GM15510 (cell line): ENCODE measurements around the gene KRT36.

Source experiments
- POLR2A ChIP-seq: IDR thresholded peaks from 3 replicates; pipeline ENCODE4 v1.6.1; 2011; ENCODE audit warnings: borderline replicate concordance; ENCODE audit not compliant: insufficient read length; ENCODE audit errors: extremely low read depth

The KRT36 gene

DNA sequence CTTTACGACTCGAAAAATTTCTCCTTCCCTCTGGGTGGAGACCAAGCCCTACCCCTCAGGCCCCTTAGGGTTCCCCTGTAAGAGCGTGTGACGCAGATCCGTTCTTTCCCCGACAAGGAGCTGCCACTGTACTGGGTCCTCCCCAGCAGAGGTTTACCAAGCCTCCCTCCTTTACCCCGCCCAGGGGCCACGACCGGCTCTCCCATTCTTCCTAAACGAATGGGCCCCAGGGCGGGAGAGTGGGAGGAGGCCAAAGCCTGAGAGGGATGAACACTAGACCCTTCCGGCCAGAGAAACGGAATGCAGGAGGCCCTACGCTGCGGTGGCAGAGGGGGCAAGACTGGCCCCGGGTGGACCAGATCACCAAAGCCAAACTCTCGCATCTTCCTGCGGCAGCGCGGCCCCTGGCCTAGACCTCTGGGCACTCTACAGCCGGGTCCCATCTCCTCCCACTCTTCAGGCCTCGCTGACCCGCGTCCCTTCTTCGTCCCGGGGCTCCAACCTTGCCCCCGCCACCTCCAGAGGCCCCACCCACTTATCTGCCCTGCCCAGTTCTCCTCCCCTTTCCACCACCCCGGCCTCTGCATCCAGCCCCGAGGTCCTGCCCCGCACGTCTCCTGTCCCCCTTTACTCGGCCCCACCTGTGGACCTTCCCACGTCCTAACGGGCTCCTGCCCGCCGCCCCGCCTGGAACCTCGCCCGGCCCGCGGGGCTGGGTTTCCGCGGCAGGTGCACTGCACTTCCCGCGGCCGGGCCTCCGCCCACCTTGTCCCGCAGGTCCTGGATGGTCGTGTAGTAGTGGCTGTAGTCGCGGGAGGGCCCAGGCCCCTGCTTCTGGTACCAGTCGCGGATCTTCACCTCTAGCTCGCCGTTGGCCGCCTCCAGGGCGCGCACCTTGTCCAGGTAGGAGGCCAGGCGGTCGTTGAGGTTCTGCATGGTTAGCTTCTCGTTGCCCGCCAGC lies 37.6 kb upstream of the KRT36 start:
- no peak for TF ChIP-seq POLR2A

GRCh38 chr17:41524261-41524660 lies 34.6 kb upstream of the KRT36 start:
- no peak for TF ChIP-seq POLR2A

GRCh38 chr17:41523787-41524186 lies 34.1 kb upstream of the KRT36 start:
- no peak for TF ChIP-seq POLR2A

GRCh38 chr17:41523225-41523593 lies 33.5 kb upstream of the KRT36 start:
- TF ChIP-seq POLR2A: no peak

GRCh38 chr17:41522301-41523224 lies 32.9 kb upstream of the KRT36 start:
- no peak for TF ChIP-seq POLR2A

GRCh38 chr17:41521574-41522261 lies 32.0 kb upstream of the KRT36 start:
- TF ChIP-seq POLR2A: no peak

DNA sequence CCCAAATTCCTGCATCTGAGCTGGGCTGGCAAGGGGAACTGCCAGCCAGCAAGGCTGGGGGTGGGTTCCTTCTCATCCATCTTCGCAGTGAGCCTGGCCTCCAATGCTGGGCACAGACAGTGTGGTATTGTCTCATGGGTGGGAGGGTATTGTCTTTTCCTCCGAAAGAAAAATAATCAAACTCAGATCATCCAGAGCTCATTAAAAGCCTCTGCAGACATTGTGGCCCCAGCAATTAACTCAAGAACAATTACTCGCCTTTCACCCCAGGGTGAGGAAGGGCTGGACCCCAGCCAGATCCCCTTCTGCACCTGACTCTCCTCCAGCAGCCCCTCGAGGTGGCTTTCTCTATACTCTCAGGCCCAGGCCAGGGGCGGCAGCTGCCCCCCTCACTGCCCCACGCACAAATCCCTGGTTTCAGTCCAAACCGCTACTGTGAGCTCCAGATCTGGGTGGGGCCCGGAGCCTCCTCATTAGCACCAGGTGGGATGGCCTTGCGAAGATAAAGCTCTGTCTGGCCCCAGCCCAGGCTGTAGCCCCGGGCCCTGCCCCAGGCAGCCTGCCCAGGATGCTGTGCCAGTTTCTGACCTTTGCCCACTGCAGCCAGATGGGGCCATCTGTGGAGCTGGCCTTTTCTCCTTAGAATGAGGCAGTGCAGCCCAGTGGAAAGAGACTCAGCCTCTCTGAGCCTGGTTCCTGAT lies 31.3 kb upstream of the KRT36 start:
- TF ChIP-seq POLR2A: no peak

- TF ChIP-seq POLR2A: no peak
These were observed 30.0 kb upstream of the KRT36 start for GRCh38 chr17:41519501-41520224.

DNA sequence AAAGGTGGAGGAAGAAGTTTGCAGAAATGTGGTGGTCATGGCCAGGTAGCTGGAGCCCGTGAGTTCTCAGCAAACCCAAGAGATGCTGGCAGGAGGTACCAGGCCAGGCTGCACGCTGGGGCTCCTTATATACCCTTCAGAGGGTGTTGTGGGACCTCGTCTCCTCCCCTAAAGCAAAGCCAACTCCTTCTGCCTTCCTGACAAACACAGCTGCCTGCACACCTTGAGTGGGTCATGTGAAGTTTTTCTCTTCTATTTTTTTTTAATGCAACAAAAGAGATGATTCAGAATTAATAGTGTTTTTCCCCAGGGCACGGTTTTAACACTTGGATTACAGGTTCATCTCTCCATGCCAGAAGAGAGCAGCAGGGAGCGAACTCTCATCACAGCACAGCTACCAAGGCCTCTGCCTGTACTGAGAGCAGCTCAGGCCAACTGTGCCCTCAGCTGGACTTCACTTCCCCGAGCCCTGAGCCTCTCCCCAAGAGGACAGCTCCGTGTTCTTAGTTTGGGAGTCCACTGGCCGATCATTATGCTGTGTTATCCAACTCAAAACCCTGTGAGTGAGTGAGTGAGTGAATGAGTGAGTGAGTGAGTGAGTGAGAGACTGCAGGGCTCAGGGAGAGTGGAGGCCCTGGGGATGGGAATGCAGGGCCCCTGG lies 29.2 kb upstream of the KRT36 start, which contains the start of gene KRT15:
Gene KRT15 (minus strand): TSS at position 102 of the 661 bp plus-strand sequence. CDS start 63 bp downstream, at position 39.
- no peak for TF ChIP-seq POLR2A

DNA sequence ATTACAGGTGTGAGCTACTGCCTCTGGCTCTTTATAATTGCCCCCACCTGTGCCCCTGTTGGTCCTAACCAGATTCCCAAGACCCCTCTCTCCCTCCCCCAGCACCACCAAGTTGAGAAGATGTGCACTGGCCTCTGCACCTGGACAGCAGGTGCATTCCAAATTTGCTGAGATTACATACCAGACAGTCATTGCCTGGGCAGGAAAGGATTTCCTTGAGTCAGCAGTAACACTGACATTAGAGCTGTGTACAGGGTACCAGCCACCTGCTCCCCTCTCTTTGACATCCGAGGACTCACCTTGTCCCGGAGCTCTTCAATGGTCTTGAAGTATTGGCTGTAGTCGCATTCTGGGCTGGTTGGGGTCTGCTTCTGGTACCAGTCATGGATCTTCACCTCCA lies 28.3 kb upstream of the KRT36 start:
- TF ChIP-seq POLR2A: no peak

- TF ChIP-seq POLR2A: no peak
These were observed 27.1 kb upstream of the KRT36 start for GRCh38 chr17:41516830-41517283.

GRCh38 chr17:41516147-41516829 lies 26.6 kb upstream of the KRT36 start:
- no peak for TF ChIP-seq POLR2A
